A549 (cell line): ENCODE results near the gene MND1.

Experiments
- CTCF ChIP-seq: fragments of >200 bp; sonication (Bioruptor Twin); formaldehyde crosslinking; IDR thresholded peaks from 3 replicates; pipeline ENCODE4 v1.5.1; 2016
- ELK1 ChIP-seq: fragments of 150-350 bp; IDR thresholded peaks from 2 replicates; pipeline ENCODE4 v1.6.1; 2014; ENCODE audit warnings: low read depth, mild to moderate bottlenecking, low read length
- EP300 ChIP-seq, 2 experiments: fragments of >200 bp; sonication (Bioruptor Twin); formaldehyde crosslinking; IDR thresholded peaks; 2 replicates in 1 of 2; 3 replicates in 1 of 2; pipeline ENCODE4 v1.6.1; 2016 to 2017
- FOXS1 ChIP-seq: fragments of 250-450 bp; sonication (Bioruptor Pico); IDR thresholded peaks from 2 replicates; pipeline ENCODE4 v1.5.0; 2020; ENCODE audit warnings: mild to moderate bottlenecking, moderate library complexity
- KDM1A ChIP-seq: fragments of 200-600 bp; sonication (generic); IDR thresholded peaks from 2 replicates; pipeline ENCODE4 v1.6.1; 2016; ENCODE audit warnings: low read depth, mild to moderate bottlenecking
- MAFK ChIP-seq: fragments of 450-650 bp; IDR thresholded peaks from 2 replicates; pipeline ENCODE4 v1.6.1; 2014; ENCODE audit not compliant: partially characterized antibody
- MYC ChIP-seq: IDR thresholded peaks from 2 replicates; pipeline ENCODE4 v1.6.1; 2012; ENCODE audit warnings: mild to moderate bottlenecking, inconsistent platforms, low read length, improper control_type of control experiment, borderline replicate concordance
- POLR2A ChIP-seq: IDR thresholded peaks from 2 replicates; pipeline ENCODE4 v1.6.1; 2012; ENCODE audit warnings: mild to moderate bottlenecking, low read length
- RAD21 ChIP-seq, 2 experiments: fragments of >200 bp in 1 of 2; sonication (Bioruptor Twin) in 1 of 2; formaldehyde crosslinking in 1 of 2; IDR thresholded peaks in 1 of 2; conservative IDR thresholded peaks in 1 of 2; 2 replicates in 1 of 2; 3 replicates in 1 of 2; pipeline ENCODE4 v1.6.1; 2012 to 2018; ENCODE audit warnings: inconsistent platforms in 1 of 2
- RFX5 ChIP-seq: fragments of 450-650 bp; IDR thresholded peaks from 2 replicates; pipeline ENCODE4 v1.7.1; 2014; ENCODE audit warnings: antibody characterized with exemption, mild to moderate bottlenecking, moderate library complexity
- ZFP36 ChIP-seq: fragments of 450-650 bp; IDR thresholded peaks from 2 replicates; pipeline ENCODE4 v1.6.1; 2014; ENCODE audit warnings: borderline replicate concordance; ENCODE audit not compliant: partially characterized antibody
- ZSCAN20 ChIP-seq: fragments of 250-450 bp; sonication (Bioruptor Pico); IDR thresholded peaks from 2 replicates; pipeline ENCODE4 v1.8.0; 2022; ENCODE audit warnings: mild to moderate bottlenecking, moderate library complexity
- TF ChIP-seq, protein P1 (sequence below): IDR thresholded peaks from 2 replicates; pipeline ENCODE4 v1.6.1; 2012

- TF ChIP-seq CTCF (no peak), MYC (no peak), ELK1 (no peak), ZSCAN20 (CRISPR knock-in tag) (no peak), RAD21 (conservative IDR thresholded peaks at IDR 0.05 in 1 of 2, IDR thresholded peaks at IDR 0.05 in 1 of 2) (no peak), EP300 (IDR thresholded peaks at IDR 0.05) (no peak), RFX5 (no peak), KDM1A (no peak), FOXS1 (CRISPR knock-in tag) (no peak), POLR2A (no peak), MAFK (no peak), ZFP36 (no peak)
- TF ChIP-seq, protein P1, sequence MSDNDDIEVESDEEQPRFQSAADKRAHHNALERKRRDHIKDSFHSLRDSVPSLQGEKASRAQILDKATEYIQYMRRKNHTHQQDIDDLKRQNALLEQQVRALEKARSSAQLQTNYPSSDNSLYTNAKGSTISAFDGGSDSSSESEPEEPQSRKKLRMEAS = no peak
These were observed 108.9 kb downstream of the MND1 start for GRCh38 chr4:153453402-153453801.
